GM19452 (cell line): Measurements from ENCODE around the gene CEL.
"Not testable (repeated sequence)": the region's sequence is repeated elsewhere in the genome, so short reads cannot be mapped to it uniquely, and the experiment has no call there.

Experiments
- ATAC-seq: cut with Tn5 transposase; IDR thresholded peaks from one replicate; pipeline ENCODE4 v1.9.1; 2021; ENCODE audit not compliant: unreplicated experiment

The CEL gene

GRCh38 chr9:133061764-133062145 lies at the start of gene CEL:
Gene CEL (plus strand): TSS chr9:133061981. CDS start chr9:133062003, 22 bp downstream.
- ATAC-seq = not testable (repeated sequence)

GRCh38 chr9:133014696-133015095 lies 47.1 kb upstream of the CEL start:
- ATAC-seq = no peak

GRCh38 chr9:133023117-133023890 lies 38.5 kb upstream of the CEL start:
- no peak for ATAC-seq

GRCh38 chr9:133026426-133026825 lies 35.4 kb upstream of the CEL start:
- no peak for ATAC-seq

GRCh38 chr9:133027134-133027533 lies 34.6 kb upstream of the CEL start:
- ATAC-seq = no peak

- no peak for ATAC-seq
Observed at GRCh38 chr9:133028221-133028620, 33.6 kb upstream of the CEL start.

GRCh38 chr9:133029994-133030316 lies 31.8 kb upstream of the CEL start:
- ATAC-seq = no peak

- ATAC-seq = peak; percentile 94
Observed at GRCh38 chr9:133030317-133031129, 31.3 kb upstream of the CEL start, which contains the start of gene GTF3C5. Gene GTF3C5 (plus strand): TSS chr9:133030997. CDS start chr9:133031012, 15 bp downstream.

- no peak for ATAC-seq
Observed at GRCh38 chr9:133031130-133031422, 30.7 kb upstream of the CEL start.

GRCh38 chr9:133031496-133031911 lies 30.3 kb upstream of the CEL start:
- ATAC-seq = no peak

GRCh38 chr9:133032171-133032570 lies 29.6 kb upstream of the CEL start:
- ATAC-seq = no peak

- ATAC-seq = no peak
Observed at GRCh38 chr9:133035669-133036068, 26.1 kb upstream of the CEL start.

GRCh38 chr9:133037775-133038515 lies 23.8 kb upstream of the CEL start:
- ATAC-seq = no peak

GRCh38 chr9:133040892-133041479 lies 20.8 kb upstream of the CEL start:
- not testable (repeated sequence) for ATAC-seq

GRCh38 chr9:133041958-133042357 lies 19.8 kb upstream of the CEL start:
- no peak for ATAC-seq

GRCh38 chr9:133042676-133043075 lies 19.1 kb upstream of the CEL start:
- no peak for ATAC-seq

GRCh38 chr9:133043449-133044035 lies 18.2 kb upstream of the CEL start:
- no peak for ATAC-seq

GRCh38 chr9:133044125-133044524 lies 17.7 kb upstream of the CEL start:
- ATAC-seq = no peak

GRCh38 chr9:133044661-133045060 lies 17.1 kb upstream of the CEL start:
- ATAC-seq = no peak

- no peak for ATAC-seq
Observed at GRCh38 chr9:133045132-133045531, 16.6 kb upstream of the CEL start.
